Fibroblast of pulmonary artery (primary cell): ENCODE data around the gene TBCEL.
"Not testable (repeated sequence)": the region's sequence is repeated elsewhere in the genome, so short reads cannot be mapped to it uniquely, and the experiment has no call there.

ENCODE experiments used
- DNase-seq: peaks from one replicate; pipeline ENCODE4 v3.0.0-alpha.2; 2010; ENCODE audit warnings: low read depth
- H3K4me3 ChIP-seq: replicated peaks from 2 replicates; pipeline ENCODE4 v1.5.1; 2011; ENCODE audit warnings: low read depth, mild to moderate bottlenecking, control low read depth, low read length, moderate library complexity
- CTCF ChIP-seq: IDR thresholded peaks from 2 replicates; pipeline ENCODE4 v1.5.1; 2011; ENCODE audit warnings: mild to moderate bottlenecking, control low read depth, low read length, inconsistent platforms; ENCODE audit errors: missing control alignments

Gene TBCEL

GRCh38 chr11:120998581-120998980 is 25.3 kb upstream of the TBCEL start:
- H3K4me3 ChIP-seq, result no peak overlapping the region
- TF ChIP-seq CTCF, result no peak
- DNase-seq, result no peak

GRCh38 chr11:121004206-121004840 is 19.6 kb upstream of the TBCEL start:
- H3K4me3 ChIP-seq, result no peak overlapping the region
- TF ChIP-seq CTCF, result no peak
- no peak for DNase-seq

DNA sequence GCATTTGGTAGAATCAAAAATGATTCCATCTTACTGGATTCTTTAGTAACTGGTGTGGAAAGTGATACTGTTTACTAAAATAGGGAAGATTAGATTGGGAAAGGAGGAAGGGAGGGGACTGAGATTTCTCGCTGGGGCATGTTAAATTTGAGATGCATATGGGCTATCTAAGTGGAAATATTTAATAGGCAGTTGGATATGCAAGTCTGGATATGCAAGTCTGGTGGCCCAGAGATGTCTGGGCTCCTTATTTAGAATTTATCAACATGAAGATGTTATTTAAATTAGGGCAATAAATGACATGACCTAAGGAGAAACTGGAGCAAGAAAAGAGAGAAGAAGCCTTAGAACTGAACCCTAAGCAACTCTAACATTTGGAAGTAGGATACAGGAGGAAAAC is 17.0 kb upstream of the TBCEL start:
- DNase-seq, result no peak
- no peak for TF ChIP-seq CTCF
- no peak overlapping the region for H3K4me3 ChIP-seq

DNA sequence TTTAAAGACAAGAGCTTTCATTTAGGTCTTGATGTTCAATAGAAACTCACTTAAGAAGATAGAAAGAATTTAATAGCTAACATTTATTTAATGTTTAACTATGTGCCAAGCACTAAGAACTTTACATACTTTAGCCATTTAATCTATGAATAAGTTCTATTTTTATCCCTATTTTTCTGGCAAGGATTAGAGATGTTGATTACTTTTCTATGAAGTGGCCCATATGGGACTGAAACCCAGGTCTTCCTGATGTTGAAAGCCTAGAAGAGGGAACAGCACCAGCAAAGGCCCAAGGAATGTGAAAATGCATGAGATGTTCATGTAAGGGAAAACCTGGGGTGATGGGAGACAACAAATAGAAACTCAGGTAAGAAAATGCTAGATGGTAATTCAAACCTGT is 15.4 kb upstream of the TBCEL start:
- TF ChIP-seq CTCF, result no peak
- no peak for DNase-seq
- no peak overlapping the region for H3K4me3 ChIP-seq

- TF ChIP-seq CTCF, result no peak
- DNase-seq, result no peak
Observed at GRCh38 chr11:121012091-121012490, 11.8 kb upstream of the TBCEL start.

DNA sequence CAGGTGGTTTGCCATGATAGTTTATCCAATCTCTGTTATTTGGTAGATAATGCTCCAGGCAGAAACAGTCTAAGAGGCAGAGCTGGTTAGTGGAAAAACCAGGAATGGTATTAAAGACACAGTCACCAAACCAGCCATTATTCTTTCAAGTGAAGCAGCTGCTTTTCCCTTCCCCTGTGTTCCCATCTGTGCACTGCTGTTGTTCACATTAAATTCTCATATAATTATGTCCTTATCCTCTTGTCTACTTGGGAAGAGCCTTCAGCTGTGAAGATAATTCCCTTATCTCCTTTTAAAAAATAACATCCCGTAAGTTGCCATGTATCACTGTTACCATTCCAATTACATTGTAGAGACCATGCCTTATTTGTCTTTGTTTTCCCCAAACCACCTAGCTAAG is 5.2 kb upstream of the TBCEL start:
- no peak overlapping the region for H3K4me3 ChIP-seq
- no peak for DNase-seq
- no peak for TF ChIP-seq CTCF

More at GRCh38 chr11:121012091-121012490, 11.8 kb upstream of the TBCEL start:
- no peak overlapping the region for H3K4me3 ChIP-seq

DNA sequence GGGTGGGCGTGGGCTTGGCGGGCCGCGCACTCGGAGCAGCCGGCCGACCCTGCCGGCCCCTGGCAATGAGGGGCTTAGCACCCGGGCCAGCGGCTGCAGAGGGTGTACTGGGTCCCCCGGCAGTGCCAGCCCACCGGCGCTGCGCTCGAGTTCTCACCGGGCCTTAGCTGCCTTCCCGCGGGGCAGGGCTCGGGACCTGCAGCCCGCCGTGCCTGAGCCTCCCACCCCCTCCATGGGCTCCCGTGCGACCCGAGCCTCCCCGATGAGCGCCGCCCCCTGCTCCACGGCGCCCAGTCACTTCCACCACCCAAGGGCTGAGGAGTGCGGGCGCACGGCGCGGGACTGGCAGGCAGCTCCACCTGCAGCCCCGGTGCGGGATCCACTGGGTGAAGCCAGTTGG is 2.2 kb upstream of the TBCEL start:
- not testable (repeated sequence) for H3K4me3 ChIP-seq, DNase-seq
